Small intestine (tissue), 7 donors: ENCODE measurements around the gene AGRN. TPM values are rescaled to one million over a fixed set of nuclear protein-coding genes. Genes with fewer than 3 reads are reported as not detected.

Source experiments
- DNase-seq, 2 donors: peaks; one replicate each; pipeline versions ENCODE4 v3.0.0 to v3.0.0-alpha.2; 2013
- FAIRE-seq: peaks from 2 replicates; lab custom pipeline; 2012; peaks lifted over from hg19 to GRCh38; lab: Jason Lieb, UNC
- H3K27ac ChIP-seq, 3 donors: one replicate each; pipeline ENCODE4 v1.5.1; 2013; ENCODE audit warnings: low read length in 2 of 3, mild to moderate bottlenecking in 2 of 3, control low read depth in 1 of 3, inconsistent platforms in 1 of 3, low read depth in 1 of 3, moderate library complexity in 1 of 3
- H3K27me3 ChIP-seq, 3 donors: one replicate each; pipeline ENCODE4 v1.6.1; 2013; ENCODE audit warnings: low read length in 3 of 3, inconsistent platforms in 1 of 3; ENCODE audit not compliant: control insufficient read depth in 3 of 3, insufficient read depth in 3 of 3
- H3K36me3 ChIP-seq, 3 donors: one replicate each; pipeline ENCODE4 v1.6.1; 2013; ENCODE audit warnings: low read length in 3 of 3, inconsistent platforms in 1 of 3, low read depth in 1 of 3, mild to moderate bottlenecking in 1 of 3, moderate library complexity in 1 of 3; ENCODE audit not compliant: control insufficient read depth in 3 of 3, insufficient read depth in 2 of 3
- H3K4me1 ChIP-seq, 3 donors: one replicate each; pipeline ENCODE4 v1.6.1; 2013; ENCODE audit warnings: low read length in 2 of 3, inconsistent platforms in 1 of 3, low read depth in 1 of 3, mild to moderate bottlenecking in 1 of 3, moderate library complexity in 1 of 3; ENCODE audit not compliant: control insufficient read depth in 3 of 3, insufficient read depth in 2 of 3
- H3K4me3 ChIP-seq, 3 donors: one replicate each; pipeline ENCODE4 v1.5.1; 2013; ENCODE audit warnings: low read length in 3 of 3, control low read depth in 1 of 3, inconsistent platforms in 1 of 3, low read depth in 1 of 3, mild to moderate bottlenecking in 1 of 3, moderate library complexity in 1 of 3
- H3K9me3 ChIP-seq, 2 donors: one replicate each; pipeline ENCODE4 v1.6.1; 2013; ENCODE audit warnings: low read depth in 1 of 2, low read length in 1 of 2; ENCODE audit not compliant: control insufficient read depth in 2 of 2, insufficient read depth in 1 of 2
- WGBS, 3 donors: extraction: QIAGEN DNeasy Blood & Tissue Kit; methylation state at CpG; one replicate each; pipeline ENCODE4 v1.1.7; 2013; 5-methylcytosine and 5-hydroxymethylcytosine counted together
- polyA plus RNA-seq, 4 donors: library from polyadenylated mRNA; stranded (reverse) in 3 of 4; unstranded in 1 of 4; fragments of 200-250 nt in 3 of 4; fragments of 120-200 nt in 1 of 4; gene quantifications; one replicate each; pipeline versions ENCODE4 v1.2.1 to v1.2.3, GENCODE V29; 2013
- donor health status: healthy with polysubstance abuse.
- donor health status: control.
- donor health status: control.
- donor health status: Bipolar disorder and iron deficiency.
- donor health status: healthy.

AGRN gene
- polyA plus RNA-seq, 4 donors = 13.2 to 104 (median 19.9) TPM

DNA sequence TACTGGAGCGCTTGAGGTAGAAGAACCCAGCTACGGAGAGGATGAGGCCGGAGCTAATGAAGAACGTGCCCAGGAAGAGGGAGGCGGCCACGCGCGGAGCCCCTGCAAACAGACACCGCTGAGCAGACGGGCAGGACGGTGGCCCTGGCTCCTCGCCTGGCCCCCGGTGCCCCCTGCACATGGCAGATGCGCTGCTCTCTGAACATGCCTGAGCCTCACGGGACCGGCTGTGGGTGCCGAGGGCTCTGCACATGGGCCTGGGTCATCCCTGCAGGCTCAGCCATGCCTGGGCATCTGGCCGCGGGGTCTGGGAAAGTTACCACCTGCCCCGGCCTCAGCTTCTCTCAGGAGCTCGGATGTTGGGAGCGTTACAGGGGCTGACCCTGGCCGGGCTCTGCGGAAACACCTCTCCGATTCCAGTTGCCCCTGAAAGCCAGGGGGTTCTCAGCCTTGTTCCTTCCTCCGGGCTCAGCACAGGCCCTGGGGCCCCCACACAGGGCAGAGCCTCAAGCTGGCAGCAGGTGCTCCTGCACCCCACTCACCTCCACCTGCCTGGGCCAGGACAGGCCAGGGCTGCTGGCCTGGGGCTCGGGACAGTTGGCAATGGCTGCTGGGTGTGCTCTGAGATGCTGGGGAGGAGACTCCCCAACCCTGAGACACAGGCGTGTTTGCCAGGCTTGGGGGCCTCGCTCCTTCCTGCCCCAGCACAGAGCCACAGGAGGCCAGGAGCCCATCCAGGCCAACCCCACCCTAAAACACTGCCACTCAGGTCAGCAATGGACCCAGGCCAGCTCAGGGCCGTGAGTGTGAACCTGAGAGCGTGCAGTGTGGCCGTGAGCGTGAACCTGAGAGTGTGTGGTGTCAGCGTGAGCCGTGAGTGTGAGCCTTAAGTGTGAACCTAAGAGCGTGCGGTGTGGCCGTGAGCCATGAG is 66.3 kb downstream of the AGRN start:
- peaks cover 0 to 59% (median 3%) of the 10 kb centered on the region in 3 donors for H3K36me3 ChIP-seq
- DNase-seq (no peak), FAIRE-seq (no peak)
- WGBS, 3 donors = 93 to 95% (median 94%) methylated on average over 38 of the region's 38 CpGs
- no peaks in the 10 kb centered on the region for H3K9me3 ChIP-seq
- H3K27me3 ChIP-seq = no peaks in the 10 kb centered on the region
- no peak overlapping the region for H3K27ac ChIP-seq
- no peaks in the 10 kb centered on the region for H3K4me1 ChIP-seq
- no peak overlapping the region for H3K4me3 ChIP-seq

DNA sequence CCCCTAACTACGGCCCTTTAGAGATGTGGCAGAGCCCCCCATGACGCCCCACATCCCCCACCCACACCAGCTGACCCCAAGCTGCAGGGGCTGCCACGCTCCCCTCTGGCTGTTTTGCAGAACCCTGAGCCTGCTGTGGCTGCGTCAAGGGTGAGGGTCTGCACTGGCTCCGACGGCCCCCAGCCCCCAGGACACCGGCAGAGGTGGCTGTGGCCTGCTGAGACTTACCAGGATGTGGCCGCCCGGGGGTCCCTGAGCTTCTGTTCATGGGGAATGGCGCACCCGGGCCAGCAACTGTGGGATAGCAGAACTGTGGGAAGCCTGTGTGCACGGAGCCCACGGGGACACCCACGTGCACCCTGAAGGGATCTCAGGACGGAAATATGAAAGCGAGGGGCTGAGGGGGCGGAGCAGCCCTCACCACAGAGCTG is 67.0 kb downstream of the AGRN start:
- no peak for DNase-seq
- WGBS, 3 donors = 93 to 96% (median 94%) methylated on average over 17 of the region's 17 CpGs
- no peak for FAIRE-seq
- Histone ChIP-seq H3K9me3 (no peaks in the 10 kb centered on the region), H3K4me1 (no peaks in the 10 kb centered on the region), H3K27me3 (no peaks in the 10 kb centered on the region), H3K36me3 (peaks cover 0 to 54% (median 3%) of the 10 kb centered on the region in 3 donors), H3K27ac (no peak overlapping the region), H3K4me3 (no peak overlapping the region)

DNA sequence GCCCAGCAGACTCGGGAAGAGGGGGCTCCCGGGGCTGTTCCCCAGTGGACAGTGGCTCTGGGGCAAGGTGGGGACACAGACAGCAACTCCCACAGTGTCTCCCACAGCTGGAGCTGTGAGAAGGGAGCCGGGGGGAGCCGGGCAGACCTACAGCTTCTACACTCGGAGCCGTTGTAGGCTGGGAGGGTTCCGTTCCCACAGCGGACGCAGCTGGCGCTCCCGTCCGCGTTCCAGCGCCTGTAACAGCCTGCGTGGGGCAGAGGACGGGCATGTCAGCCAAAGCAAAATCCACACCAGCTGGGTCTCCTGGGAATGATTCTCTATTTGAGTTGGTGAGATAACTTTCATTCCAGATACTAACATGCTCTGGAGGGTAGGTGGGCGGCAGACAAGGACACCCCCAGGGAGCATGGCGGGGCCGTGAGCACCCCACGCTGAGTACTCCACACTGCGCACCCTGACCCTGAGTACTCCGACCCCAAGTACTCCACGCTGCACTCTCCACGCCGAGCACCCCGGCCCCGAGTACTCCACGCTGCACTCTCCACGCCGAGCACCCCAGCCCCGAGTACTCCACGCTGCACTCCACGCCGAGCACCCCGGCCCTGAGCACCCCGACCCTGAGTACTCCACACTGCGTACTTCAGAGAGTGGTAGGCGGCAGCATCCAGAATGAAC is 67.6 kb downstream of the AGRN start:
- WGBS, 3 donors = 93 to 96% (median 94%) methylated on average over 38 of the region's 38 CpGs
- no peak overlapping the region for H3K4me3 ChIP-seq
- no peaks in the 10 kb centered on the region for H3K4me1 ChIP-seq
- FAIRE-seq = no peak
- no peaks in the 10 kb centered on the region for H3K27me3 ChIP-seq
- no peak for DNase-seq
- no peaks in the 10 kb centered on the region for H3K9me3 ChIP-seq
- H3K27ac ChIP-seq = no peak overlapping the region
- peaks cover 0 to 52% (median 3%) of the 10 kb centered on the region in 3 donors for H3K36me3 ChIP-seq

DNA sequence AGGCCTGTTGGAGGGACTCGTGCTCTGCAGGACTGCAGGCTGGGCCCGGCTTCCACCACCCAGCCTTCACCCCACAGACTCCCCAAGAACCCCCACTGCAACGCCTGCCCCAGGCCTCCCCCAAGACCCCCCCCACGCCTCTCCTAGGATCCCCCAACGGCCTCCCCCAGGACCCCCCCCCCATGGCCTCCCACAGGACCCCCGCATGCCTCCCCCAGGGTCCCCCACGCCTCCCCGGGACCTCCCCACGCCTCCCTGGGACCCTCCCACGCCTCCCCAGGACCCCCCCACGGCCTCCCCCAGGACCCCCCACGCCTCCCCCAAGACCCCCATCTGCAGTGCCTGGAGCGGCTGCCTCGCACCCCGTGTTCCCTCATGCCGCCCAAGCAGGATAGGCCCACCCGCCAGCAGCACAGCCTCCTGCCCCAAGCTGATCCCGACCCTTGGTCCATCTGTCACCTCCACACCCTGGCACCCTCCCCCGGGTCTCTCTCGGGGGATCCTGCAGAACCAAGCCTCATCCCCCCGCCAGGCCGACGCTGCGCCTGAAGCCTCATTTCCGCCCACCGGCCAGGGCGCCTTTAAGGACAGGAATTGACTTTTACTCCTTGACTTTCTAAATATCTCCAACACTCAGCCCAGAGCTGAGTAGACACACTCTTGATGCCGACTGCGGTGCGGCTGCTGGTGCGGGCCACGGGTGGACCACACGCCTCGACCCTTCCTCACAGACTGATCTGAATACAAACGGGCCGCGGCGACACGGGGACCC is 68.3 kb downstream of the AGRN start:
- no peak for DNase-seq
- no peaks in the 10 kb centered on the region for H3K27me3 ChIP-seq
- no peak overlapping the region for H3K27ac ChIP-seq
- no peak for FAIRE-seq
- no peaks in the 10 kb centered on the region for H3K9me3 ChIP-seq
- 90 to 95% (median 91%) methylated on average over 29 to 39 of the region's 39 CpGs for WGBS, 3 donors
- no peak overlapping the region for H3K4me3 ChIP-seq
- H3K4me1 ChIP-seq = no peaks in the 10 kb centered on the region
- H3K36me3 ChIP-seq = peaks cover 0 to 45% (median 3%) of the 10 kb centered on the region in 3 donors

DNA sequence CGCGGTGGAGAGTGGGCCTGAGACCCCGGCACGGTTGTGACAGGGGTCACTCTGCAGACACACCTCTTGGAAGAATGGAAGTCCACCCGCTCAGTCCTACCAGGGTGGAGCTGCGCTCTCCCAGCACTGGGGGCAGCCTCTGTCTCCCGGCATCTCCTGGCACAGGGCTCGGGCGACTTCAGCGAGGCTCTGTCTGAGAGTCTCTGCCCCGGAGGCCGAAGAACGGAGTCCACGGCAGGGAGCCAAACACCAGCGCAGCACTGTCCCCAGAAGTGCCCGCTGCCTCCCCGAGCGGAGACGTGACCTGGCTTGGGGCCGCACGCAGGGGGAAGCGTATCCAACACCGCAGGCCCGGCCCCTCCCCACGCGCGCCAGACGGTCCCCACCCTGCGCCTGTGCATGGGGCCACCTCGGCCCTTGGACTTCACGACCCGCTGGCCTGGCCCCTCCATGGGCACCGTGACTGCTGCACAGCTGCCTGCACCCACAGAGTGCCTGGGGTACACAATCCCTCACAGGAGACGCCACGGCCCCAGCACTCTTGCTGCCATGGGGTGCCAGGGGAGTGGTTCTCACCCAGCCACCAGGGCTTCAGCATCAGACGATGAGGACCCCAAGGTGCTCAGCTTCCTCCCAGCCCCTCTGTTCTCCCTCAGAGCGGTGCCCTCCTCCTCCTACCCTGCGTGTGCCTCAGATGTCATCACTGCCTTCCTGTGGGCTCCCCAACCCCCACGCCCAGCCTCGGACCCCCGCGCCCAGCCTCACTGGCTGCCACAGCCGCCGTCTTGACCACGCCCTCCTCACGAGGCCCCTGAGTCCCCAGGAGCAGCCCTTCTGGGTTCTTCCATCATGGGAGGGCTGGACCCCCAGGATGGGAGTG is 69.1 kb downstream of the AGRN start:
- no peak for FAIRE-seq
- no peak for DNase-seq

DNA sequence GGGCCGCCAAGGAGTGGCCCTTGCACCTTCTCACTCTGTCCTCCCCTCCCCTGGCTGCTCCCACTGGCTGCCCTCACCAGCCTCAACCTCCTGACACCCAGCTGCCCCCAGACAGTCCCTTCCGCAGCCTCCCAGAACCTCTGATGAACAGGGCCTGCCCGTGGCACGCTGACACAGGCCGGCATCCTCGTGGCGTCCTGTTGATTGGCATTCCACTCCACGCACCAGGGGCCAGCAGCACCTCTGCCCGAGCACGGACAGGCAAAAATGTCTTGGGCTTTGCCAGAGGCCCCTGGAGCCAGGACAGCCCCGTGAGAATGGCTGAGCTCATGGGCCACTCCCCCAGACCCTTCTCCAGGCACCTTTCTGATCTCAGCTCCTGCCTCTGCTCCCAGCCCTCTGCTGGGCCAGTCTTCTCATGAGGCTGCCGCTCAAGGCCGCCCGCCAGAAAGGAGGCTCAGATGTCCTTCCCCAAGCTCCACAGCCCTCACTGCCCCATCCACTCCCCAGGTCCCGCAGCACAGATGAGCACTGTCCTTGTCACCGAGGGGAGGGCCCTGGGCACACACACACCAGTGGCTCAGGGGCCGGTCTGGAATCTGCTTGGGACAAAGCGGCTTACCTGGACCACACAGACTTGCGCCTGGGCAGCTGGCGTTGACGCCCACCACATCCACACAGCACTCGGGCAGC is 70.0 kb downstream of the AGRN start:
- FAIRE-seq (no peak), DNase-seq (no peak)
- no peaks in the 10 kb centered on the region for H3K27me3 ChIP-seq
- 94% methylated on average over 21 to 22 of the region's 22 CpGs for WGBS, 3 donors
- H3K9me3 ChIP-seq = no peaks in the 10 kb centered on the region
- no peak overlapping the region for H3K27ac ChIP-seq
- H3K4me1 ChIP-seq = no peaks in the 10 kb centered on the region
- peaks cover 0 to 33% (median 0%) of the 10 kb centered on the region in 3 donors for H3K36me3 ChIP-seq
- H3K4me3 ChIP-seq = no peak overlapping the region

More for the DNA sequence above, 69.1 kb downstream of the AGRN start:
- Histone ChIP-seq H3K4me3 (no peak overlapping the region), H3K27ac (no peak overlapping the region), H3K27me3 (no peaks in the 10 kb centered on the region), H3K9me3 (no peaks in the 10 kb centered on the region), H3K36me3 (peaks cover 0 to 39% (median 0%) of the 10 kb centered on the region in 3 donors), H3K4me1 (no peaks in the 10 kb centered on the region)
- 93 to 94% (median 93%) methylated on average over 41 to 46 of the region's 46 CpGs for WGBS, 3 donors
